NT2/D1 (cell line): Measurements from ENCODE around the gene HS3ST1.
"Not testable (repeated sequence)": the region's sequence is repeated elsewhere in the genome, so short reads cannot be mapped to it uniquely, and the experiment has no call there.

Experiments
- DNase-seq: peaks from one replicate; pipeline ENCODE4 v3.0.0-alpha.2; 2011; ENCODE audit warnings: low read depth, low spot score
- H3K27me3 ChIP-seq: 2 replicates; pipeline ENCODE4 v1.6.0; 2011; ENCODE audit warnings: mild to moderate bottlenecking; ENCODE audit not compliant: insufficient read length, insufficient read depth
- H3K36me3 ChIP-seq: 2 replicates; pipeline ENCODE4 v1.6.1; 2011; ENCODE audit warnings: mild to moderate bottlenecking, low read length, mixed read lengths; ENCODE audit not compliant: insufficient read depth, insufficient read length
- H3K4me1 ChIP-seq: 2 replicates; pipeline ENCODE4 v1.5.1; 2011; ENCODE audit not compliant: insufficient read depth, insufficient read length
- H3K4me3 ChIP-seq: 2 replicates; pipeline ENCODE4 v1.5.1; 2011; ENCODE audit warnings: low read depth; ENCODE audit not compliant: insufficient read length
- H3K9ac ChIP-seq: 2 replicates; pipeline ENCODE4 v1.6.0; 2011; ENCODE audit warnings: low read depth; ENCODE audit not compliant: insufficient read length
- H3K9me3 ChIP-seq: 2 replicates; pipeline ENCODE4 v1.5.1; 2011; ENCODE audit warnings: mild to moderate bottlenecking, low read length; ENCODE audit not compliant: insufficient read depth
- SUZ12 ChIP-seq: IDR thresholded peaks from 2 replicates; pipeline ENCODE4 v1.6.1; 2011; ENCODE audit not compliant: insufficient read length, insufficient read depth; ENCODE audit errors: extremely low read depth
- YY1 ChIP-seq: IDR thresholded peaks from 2 replicates; pipeline ENCODE4 v1.6.1; 2011; ENCODE audit not compliant: insufficient read length, insufficient read depth
- ZNF274 ChIP-seq: IDR thresholded peaks from 2 replicates; pipeline ENCODE4 v1.6.1; 2011; ENCODE audit warnings: mild to moderate bottlenecking, low read depth, low read length

Gene HS3ST1

GRCh38 chr4:11402192-11402591 lies 26.5 kb downstream of the HS3ST1 start:
- Histone ChIP-seq H3K9ac (no peak overlapping the region), H3K36me3 (peaks cover 7% of the 10 kb centered on the region), H3K9me3 (no peaks in the 10 kb centered on the region; the same call in 1 of the 2 replicates), H3K4me1 (no peaks in the 10 kb centered on the region), H3K4me3 (no peak overlapping the region), H3K27me3 (no peaks in the 10 kb centered on the region)
- TF ChIP-seq YY1, result no peak
- TF ChIP-seq ZNF274, result no peak
- TF ChIP-seq SUZ12, result no peak
- no peak for DNase-seq

GRCh38 chr4:11399461-11399971 lies 29.2 kb downstream of the HS3ST1 start:
- Histone ChIP-seq H3K9me3 (no peaks in the 10 kb centered on the region; the same call in 1 of the 2 replicates), H3K4me3 (no peak overlapping the region), H3K9ac (no peak overlapping the region), H3K27me3 (no peaks in the 10 kb centered on the region), H3K4me1 (no peaks in the 10 kb centered on the region), H3K36me3 (peaks cover 7% of the 10 kb centered on the region)
- TF ChIP-seq YY1 (no peak), SUZ12 (no peak), ZNF274 (no peak)
- no peak for DNase-seq

- TF ChIP-seq SUZ12 (no peak), ZNF274 (no peak), YY1 (no peak)
- peaks cover 7% of the 10 kb centered on the region for H3K36me3 ChIP-seq
These were observed 30.7 kb downstream of the HS3ST1 start for GRCh38 chr4:11397819-11398610.

GRCh38 chr4:11397146-11397545 lies 31.5 kb downstream of the HS3ST1 start:
- no peak for TF ChIP-seq ZNF274
- no peak for TF ChIP-seq YY1
- TF ChIP-seq SUZ12, result no peak
- no peaks in the 10 kb centered on the region for H3K27me3 ChIP-seq
- H3K9me3 ChIP-seq, result no peaks in the 10 kb centered on the region; the same call in 1 of the 2 replicates
- no peak overlapping the region for H3K9ac ChIP-seq
- no peak overlapping the region for H3K4me3 ChIP-seq
- no peaks in the 10 kb centered on the region for H3K4me1 ChIP-seq
- DNase-seq, result no peak
- peaks cover 7% of the 10 kb centered on the region for H3K36me3 ChIP-seq

More at GRCh38 chr4:11397819-11398610, 30.7 kb downstream of the HS3ST1 start:
- H3K4me3 ChIP-seq, result no peak overlapping the region
- no peaks in the 10 kb centered on the region; the same call in 1 of the 2 replicates for H3K9me3 ChIP-seq
- no peak overlapping the region for H3K9ac ChIP-seq
- no peaks in the 10 kb centered on the region for H3K27me3 ChIP-seq
- no peak for DNase-seq
- H3K4me1 ChIP-seq, result no peaks in the 10 kb centered on the region

GRCh38 chr4:11393551-11393950 lies 35.1 kb downstream of the HS3ST1 start:
- no peak for TF ChIP-seq SUZ12
- H3K36me3 ChIP-seq, result no peaks in the 10 kb centered on the region
- H3K4me3 ChIP-seq, result no peak overlapping the region
- H3K9ac ChIP-seq, result no peak overlapping the region
- no peaks in the 10 kb centered on the region for H3K27me3 ChIP-seq
- DNase-seq, result no peak
- no peaks in the 10 kb centered on the region for H3K9me3 ChIP-seq
- no peaks in the 10 kb centered on the region for H3K4me1 ChIP-seq

GRCh38 chr4:11384072-11384471 lies 44.6 kb downstream of the HS3ST1 start:
- not testable (repeated sequence) for H3K27me3 ChIP-seq, DNase-seq, H3K4me3 ChIP-seq, H3K36me3 ChIP-seq, H3K9me3 ChIP-seq, H3K4me1 ChIP-seq, H3K9ac ChIP-seq

GRCh38 chr4:11376571-11376970 lies 52.1 kb downstream of the HS3ST1 start:
- H3K4me1 ChIP-seq, result no peaks in the 10 kb centered on the region
- H3K27me3 ChIP-seq, result no peaks in the 10 kb centered on the region
- TF ChIP-seq ZNF274 (no peak), SUZ12 (no peak), YY1 (no peak)
- no peak overlapping the region for H3K4me3 ChIP-seq
- no peaks in the 10 kb centered on the region for H3K9me3 ChIP-seq
- no peak for DNase-seq
- H3K36me3 ChIP-seq, result no peaks in the 10 kb centered on the region
- H3K9ac ChIP-seq, result no peak overlapping the region
